ENCODE data around the gene RNGTT.

The RNGTT gene

GRCh38 chr6:88677356-88677755, 286.1 kb downstream of the RNGTT start:
- Histone ChIP-seq H3K4me3 (no peak overlapping the region), H3K9me3 (ENCODE audit: low read depth, low read length) (no peaks in the 10 kb centered on the region), H3K9ac (ENCODE audit: insufficient read length) (no peak overlapping the region), H3K36me3 (ENCODE audit: insufficient read depth, low read length) (no peaks in the 10 kb centered on the region), H3K27ac (no peak overlapping the region)
- no peak for DNase-seq (ENCODE audit: low read depth, low spot score)
- no peak for TF ChIP-seq FOXP2 (optimal IDR thresholded peaks at IDR 0.05; ENCODE audit: control extremely low read depth, extremely low read length, insufficient read depth)
- TF ChIP-seq POLR2AphosphoS5 (IDR thresholded peaks at IDR 0.05; ENCODE audit: borderline replicate concordance, low read depth, low read length), result no peak
- no peak for TF ChIP-seq EZH2 (IDR thresholded peaks at IDR 0.05)

- no peak overlapping the region for H3K9ac ChIP-seq (ENCODE audit: insufficient read length)
- DNase-seq (ENCODE audit: low read depth, low spot score), result no peak
- no peak overlapping the region for H3K4me3 ChIP-seq
- TF ChIP-seq EZH2 (IDR thresholded peaks at IDR 0.05), result no peak
- TF ChIP-seq FOXP2 (optimal IDR thresholded peaks at IDR 0.05; ENCODE audit: control extremely low read depth, extremely low read length, insufficient read depth), result no peak
- peaks cover 4% of the 10 kb centered on the region; the same call in 1 of the 2 replicates for H3K36me3 ChIP-seq (ENCODE audit: insufficient read depth, low read length)
- no peak overlapping the region for H3K27ac ChIP-seq
- peaks cover 11% of the 10 kb centered on the region for H3K9me3 ChIP-seq (ENCODE audit: low read depth, low read length)
Observed at GRCh38 chr6:88671624-88672023, 291.8 kb downstream of the RNGTT start.

- no peak overlapping the region for H3K9ac ChIP-seq (ENCODE audit: insufficient read length)
- H3K9me3 ChIP-seq (ENCODE audit: low read depth, low read length), result peaks cover 11% of the 10 kb centered on the region
Observed at GRCh38 chr6:88670369-88670768, 293.0 kb downstream of the RNGTT start.

GRCh38 chr6:88669475-88669874, 293.9 kb downstream of the RNGTT start:
- no peak overlapping the region for H3K4me3 ChIP-seq
- H3K36me3 ChIP-seq (ENCODE audit: insufficient read depth, low read length), result peaks cover 4% of the 10 kb centered on the region; the same call in 1 of the 2 replicates
- TF ChIP-seq FOXP2 (optimal IDR thresholded peaks at IDR 0.05; ENCODE audit: control extremely low read depth, extremely low read length, insufficient read depth), result no peak
- TF ChIP-seq POLR2AphosphoS5 (IDR thresholded peaks at IDR 0.05; ENCODE audit: borderline replicate concordance, low read depth, low read length), result no peak
- no peak for TF ChIP-seq EZH2 (IDR thresholded peaks at IDR 0.05)
- H3K9ac ChIP-seq (ENCODE audit: insufficient read length), result no peak overlapping the region
- H3K9me3 ChIP-seq (ENCODE audit: low read depth, low read length), result peaks cover 11% of the 10 kb centered on the region
- no peak for DNase-seq (ENCODE audit: low read depth, low spot score)
- no peak overlapping the region for H3K27ac ChIP-seq

More at GRCh38 chr6:88670369-88670768, 293.0 kb downstream of the RNGTT start:
- DNase-seq (ENCODE audit: low read depth, low spot score), result no peak
- peaks cover 4% of the 10 kb centered on the region; the same call in 1 of the 2 replicates for H3K36me3 ChIP-seq (ENCODE audit: insufficient read depth, low read length)
- no peak overlapping the region for H3K4me3 ChIP-seq
- no peak overlapping the region for H3K27ac ChIP-seq
- TF ChIP-seq FOXP2 (optimal IDR thresholded peaks at IDR 0.05; ENCODE audit: control extremely low read depth, extremely low read length, insufficient read depth), result no peak
- no peak for TF ChIP-seq POLR2AphosphoS5 (IDR thresholded peaks at IDR 0.05; ENCODE audit: borderline replicate concordance, low read depth, low read length)

- TF ChIP-seq EZH2 (IDR thresholded peaks at IDR 0.05) (no peak), FOXP2 (optimal IDR thresholded peaks at IDR 0.05; ENCODE audit: control extremely low read depth, extremely low read length, insufficient read depth) (no peak), POLR2AphosphoS5 (IDR thresholded peaks at IDR 0.05; ENCODE audit: borderline replicate concordance, low read depth, low read length) (no peak)
- peaks cover 11% of the 10 kb centered on the region for H3K9me3 ChIP-seq (ENCODE audit: low read depth, low read length)
- H3K4me3 ChIP-seq, result no peak overlapping the region
- H3K9ac ChIP-seq (ENCODE audit: insufficient read length), result no peak overlapping the region
- H3K27ac ChIP-seq, result no peak overlapping the region
- no peak for DNase-seq (ENCODE audit: low read depth, low spot score)
- peaks cover 4% of the 10 kb centered on the region; the same call in 1 of the 2 replicates for H3K36me3 ChIP-seq (ENCODE audit: insufficient read depth, low read length)
Observed at GRCh38 chr6:88666901-88667300, 296.5 kb downstream of the RNGTT start.

- H3K4me3 ChIP-seq, result no peak overlapping the region
- H3K9me3 ChIP-seq (ENCODE audit: low read depth, low read length), result peaks cover 3% of the 10 kb centered on the region; the same call in 1 of the 2 replicates
- no peak for TF ChIP-seq FOXP2 (optimal IDR thresholded peaks at IDR 0.05; ENCODE audit: control extremely low read depth, extremely low read length, insufficient read depth)
- TF ChIP-seq EZH2 (IDR thresholded peaks at IDR 0.05), result no peak
- TF ChIP-seq POLR2AphosphoS5 (IDR thresholded peaks at IDR 0.05; ENCODE audit: borderline replicate concordance, low read depth, low read length), result no peak
- no peak overlapping the region for H3K27ac ChIP-seq
- no peak for DNase-seq (ENCODE audit: low read depth, low spot score)
- no peak overlapping the region for H3K9ac ChIP-seq (ENCODE audit: insufficient read length)
- no peaks in the 10 kb centered on the region for H3K36me3 ChIP-seq (ENCODE audit: insufficient read depth, low read length)
Observed at GRCh38 chr6:88665131-88665530, 298.3 kb downstream of the RNGTT start.

- Histone ChIP-seq H3K36me3 (ENCODE audit: insufficient read depth, low read length) (no peaks in the 10 kb centered on the region), H3K9ac (ENCODE audit: insufficient read length) (no peak overlapping the region), H3K27ac (no peak overlapping the region), H3K4me3 (no peak overlapping the region), H3K9me3 (ENCODE audit: low read depth, low read length) (no peaks in the 10 kb centered on the region)
- no peak for DNase-seq (ENCODE audit: low read depth, low spot score)
- TF ChIP-seq EZH2 (IDR thresholded peaks at IDR 0.05) (no peak), FOXP2 (optimal IDR thresholded peaks at IDR 0.05; ENCODE audit: control extremely low read depth, extremely low read length, insufficient read depth) (no peak), POLR2AphosphoS5 (IDR thresholded peaks at IDR 0.05; ENCODE audit: borderline replicate concordance, low read depth, low read length) (no peak)
Observed at GRCh38 chr6:88663801-88664200, 299.6 kb downstream of the RNGTT start.

GRCh38 chr6:88662653-88663174, 300.7 kb downstream of the RNGTT start:
- no peak overlapping the region for H3K9ac ChIP-seq (ENCODE audit: insufficient read length)
- no peak overlapping the region for H3K27ac ChIP-seq
- DNase-seq (ENCODE audit: low read depth, low spot score), result no peak
- TF ChIP-seq FOXP2 (optimal IDR thresholded peaks at IDR 0.05; ENCODE audit: control extremely low read depth, extremely low read length, insufficient read depth) (no peak), EZH2 (IDR thresholded peaks at IDR 0.05) (no peak), POLR2AphosphoS5 (IDR thresholded peaks at IDR 0.05; ENCODE audit: borderline replicate concordance, low read depth, low read length) (no peak)
- H3K9me3 ChIP-seq (ENCODE audit: low read depth, low read length), result no peaks in the 10 kb centered on the region
- no peaks in the 10 kb centered on the region for H3K36me3 ChIP-seq (ENCODE audit: insufficient read depth, low read length)
- no peak overlapping the region for H3K4me3 ChIP-seq

- Histone ChIP-seq H3K9me3 (ENCODE audit: low read depth, low read length) (no peaks in the 10 kb centered on the region), H3K4me3 (no peak overlapping the region), H3K9ac (ENCODE audit: insufficient read length) (no peak overlapping the region), H3K27ac (no peak overlapping the region), H3K36me3 (ENCODE audit: insufficient read depth, low read length) (no peaks in the 10 kb centered on the region)
- no peak for DNase-seq (ENCODE audit: low read depth, low spot score)
- no peak for TF ChIP-seq POLR2AphosphoS5 (IDR thresholded peaks at IDR 0.05; ENCODE audit: borderline replicate concordance, low read depth, low read length)
- TF ChIP-seq EZH2 (IDR thresholded peaks at IDR 0.05), result no peak
- TF ChIP-seq FOXP2 (optimal IDR thresholded peaks at IDR 0.05; ENCODE audit: control extremely low read depth, extremely low read length, insufficient read depth), result no peak
Observed at GRCh38 chr6:88662163-88662580, 301.2 kb downstream of the RNGTT start.
